ENCODE results near the gene PPP2R5C. TPM values are rescaled to one million over a fixed set of nuclear protein-coding genes. Genes with fewer than 3 reads are reported as not detected.

Gene PPP2R5C
- total and polyA plus RNA-seq, 2 donors (not counting 3 experiments of a cell fraction or from before 2014, with no cell fraction given): 42.6 to 83.6 TPM

DNA sequence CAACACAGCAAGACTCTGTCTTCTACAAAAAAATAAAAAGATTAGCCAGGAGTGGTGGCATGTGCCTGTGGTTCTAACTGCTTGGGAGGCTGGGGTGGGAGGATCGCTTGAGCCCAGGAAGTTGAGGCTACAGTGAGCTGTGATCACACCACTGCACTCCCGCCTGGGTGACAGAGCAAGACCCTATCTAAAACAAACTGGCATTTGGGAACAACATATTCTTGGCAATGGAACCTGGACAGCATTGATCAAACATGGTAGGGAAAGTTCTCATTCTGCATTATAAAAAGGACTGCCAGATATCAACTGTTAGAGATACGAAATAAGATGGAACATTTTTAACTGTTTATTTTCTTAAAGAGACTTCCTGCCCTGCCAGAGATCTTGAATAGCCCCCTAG, 81.5 kb downstream of the PPP2R5C start:
- no peaks in the 10 kb centered on the region for H3K4me1 ChIP-seq (ENCODE audit: control insufficient read depth, extremely low read depth, insufficient read depth, low read length)
- H3K9me3 ChIP-seq (replicated peaks; ENCODE audit: control insufficient read depth, insufficient read depth, low read length): no peaks in the 10 kb centered on the region
- intact Hi-C loops (cut with micrococcal nuclease): no loop called here
- H3K36me3 ChIP-seq (ENCODE audit: control insufficient read depth in 2 of 2, extremely low read depth in 1 of 2, insufficient read depth in 2 of 2, low read length in 2 of 2): no peaks in the 10 kb centered on the region
- H3K27ac ChIP-seq (ENCODE audit: insufficient read depth, low read depth, low read length): no peak overlapping the region
- DNase-seq (ENCODE audit: low read depth, low spot score) (no peak), FAIRE-seq (no peak)
- BruUV-seq (replicated peaks): no TSS peak
- peaks cover 28% of the 10 kb centered on the region for H3K79me2 ChIP-seq (ENCODE audit: control insufficient read depth, insufficient read depth, low read length)
- TF ChIP-seq POLR2A (IDR thresholded peaks at IDR 0.05; ENCODE audit: low read depth, low read length): no peak
- TF ChIP-seq EZH2 (IDR thresholded peaks at IDR 0.05; ENCODE audit: borderline replicate concordance, low read depth, low read length, severe bottlenecking): no peak
- TF ChIP-seq FOS (IDR thresholded peaks at IDR 0.05; ENCODE audit: borderline replicate concordance, insufficient read depth, low read length): no peak
- no peak overlapping the region for H2AFZ ChIP-seq (ENCODE audit: low read depth, low read length)
- H3K9ac ChIP-seq (replicated peaks; ENCODE audit: extremely low read depth, insufficient read depth, low read length): no peak overlapping the region
- H3K4me3 ChIP-seq (replicated peaks in 1 of 3; ENCODE audit: insufficient read depth in 1 of 3, low read depth in 1 of 3, low read length in 3 of 3): no peak overlapping the region
- H3K4me2 ChIP-seq (ENCODE audit: insufficient read depth, low read length): no peak overlapping the region
- dilution Hi-C loops (cut with MboI; ENCODE audit: extremely low pct_ligation_motif_present, low sequenced_read_pairs): no loop called here
- ChIA-PET POLR2A (no interaction called here), CTCF (interaction anchor here (1.1 to 1.5 kb wide), 2 partner anchors 72 to 136 kb away, joined by 3 to 4 read pairs; no protein-coding TSS in a partner anchor)
- peaks cover 2% of the 10 kb centered on the region for H4K20me1 ChIP-seq (replicated peaks; ENCODE audit: control insufficient read depth, extremely low read depth, insufficient read depth, low read length)
- no peaks in the 10 kb centered on the region for H3K27me3 ChIP-seq (ENCODE audit: control insufficient read depth in 2 of 2, insufficient read depth in 2 of 2, low read length in 2 of 2)
- H3K9me1 ChIP-seq (replicated peaks; ENCODE audit: control insufficient read depth, extremely low read depth, insufficient read depth, low read length): no peaks in the 10 kb centered on the region

- no TSS peak for BruUV-seq (replicated peaks)
- Histone ChIP-seq H3K36me3 (ENCODE audit: control insufficient read depth in 2 of 2, extremely low read depth in 1 of 2, insufficient read depth in 2 of 2, low read length in 2 of 2) (no peaks in the 10 kb centered on the region), H3K9ac (replicated peaks; ENCODE audit: extremely low read depth, insufficient read depth, low read length) (no peak overlapping the region), H3K4me1 (ENCODE audit: control insufficient read depth, extremely low read depth, insufficient read depth, low read length) (no peaks in the 10 kb centered on the region), H2AFZ (ENCODE audit: low read depth, low read length) (no peak overlapping the region), H4K20me1 (replicated peaks; ENCODE audit: control insufficient read depth, extremely low read depth, insufficient read depth, low read length) (peaks cover 2% of the 10 kb centered on the region), H3K9me3 (replicated peaks; ENCODE audit: control insufficient read depth, insufficient read depth, low read length) (no peaks in the 10 kb centered on the region), H3K27ac (ENCODE audit: insufficient read depth, low read depth, low read length) (no peak overlapping the region), H3K79me2 (ENCODE audit: control insufficient read depth, insufficient read depth, low read length) (peaks cover 28% of the 10 kb centered on the region), H3K4me2 (ENCODE audit: insufficient read depth, low read length) (no peak overlapping the region), H3K27me3 (ENCODE audit: control insufficient read depth in 2 of 2, insufficient read depth in 2 of 2, low read length in 2 of 2) (no peaks in the 10 kb centered on the region), H3K4me3 (replicated peaks in 1 of 3; ENCODE audit: insufficient read depth in 1 of 3, low read depth in 1 of 3, low read length in 3 of 3) (no peak overlapping the region), H3K9me1 (replicated peaks; ENCODE audit: control insufficient read depth, extremely low read depth, insufficient read depth, low read length) (no peaks in the 10 kb centered on the region)
- CTCF ChIA-PET: interaction anchor here (1.1 kb wide), 1 partner anchor 73 kb away, joined by 3 read pairs; no protein-coding TSS in a partner anchor
- intact Hi-C loops (cut with micrococcal nuclease): no loop called here
- DNase-seq (ENCODE audit: low read depth, low spot score) (no peak), FAIRE-seq (no peak)
- no peak for TF ChIP-seq FOS (IDR thresholded peaks at IDR 0.05; ENCODE audit: borderline replicate concordance, insufficient read depth, low read length)
- peak; percentile 13 for TF ChIP-seq GATA2 (IDR thresholded peaks at IDR 0.05; ENCODE audit: insufficient read depth, insufficient read length, low read depth, low read length)
- POLR2A ChIA-PET: no interaction called here
- dilution Hi-C loops (cut with MboI; ENCODE audit: extremely low pct_ligation_motif_present, low sequenced_read_pairs): no loop called here
Observed at GRCh38 chr14:101843665-101844064, 82.2 kb downstream of the PPP2R5C start.
